Skin of body (tissue), 2 donors: ENCODE results near the gene SGMS2. TPM values are rescaled to one million over a fixed set of nuclear protein-coding genes. Genes with fewer than 3 reads are reported as not detected.
"Not testable (repeated sequence)": the region's sequence is repeated elsewhere in the genome, so short reads cannot be mapped to it uniquely, and the experiment has no call there.

Experiments used
- DNase-seq: peaks from one replicate; lab custom pipeline; 2025; lab: John Stamatoyannopoulos, UW
- total RNA-seq: library from RNA; depleted of rRNA; stranded (reverse); fragments of >200 nt; gene quantifications from one replicate; pipeline ENCODE4 v1.2.3, GENCODE V29; 2014

SGMS2 gene
- total RNA-seq, 1 donor from 2014 or later: 23.0 TPM

GRCh38 chr4:107906458-107907100, 81.8 kb downstream of the SGMS2 start:
- no peak for DNase-seq

DNA sequence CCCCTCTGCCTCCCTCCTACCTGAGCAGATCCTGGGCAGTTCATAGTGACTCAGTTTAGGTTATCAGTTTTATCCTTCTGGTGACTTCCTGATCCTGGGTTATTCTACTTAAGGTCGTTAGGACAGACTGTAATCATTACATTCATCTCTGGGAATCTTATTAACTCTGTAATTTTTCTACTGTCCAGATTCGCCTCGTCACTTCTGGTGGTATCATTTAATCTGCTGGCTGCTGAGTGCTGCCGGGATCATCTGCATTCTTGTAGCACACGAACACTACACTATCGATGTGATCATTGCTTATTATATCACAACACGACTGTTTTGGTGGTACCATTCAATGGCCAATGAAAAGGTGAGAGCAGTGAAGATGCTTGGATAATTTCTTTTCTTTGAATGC, 83.6 kb downstream of the SGMS2 start:
- no peak for DNase-seq

DNA sequence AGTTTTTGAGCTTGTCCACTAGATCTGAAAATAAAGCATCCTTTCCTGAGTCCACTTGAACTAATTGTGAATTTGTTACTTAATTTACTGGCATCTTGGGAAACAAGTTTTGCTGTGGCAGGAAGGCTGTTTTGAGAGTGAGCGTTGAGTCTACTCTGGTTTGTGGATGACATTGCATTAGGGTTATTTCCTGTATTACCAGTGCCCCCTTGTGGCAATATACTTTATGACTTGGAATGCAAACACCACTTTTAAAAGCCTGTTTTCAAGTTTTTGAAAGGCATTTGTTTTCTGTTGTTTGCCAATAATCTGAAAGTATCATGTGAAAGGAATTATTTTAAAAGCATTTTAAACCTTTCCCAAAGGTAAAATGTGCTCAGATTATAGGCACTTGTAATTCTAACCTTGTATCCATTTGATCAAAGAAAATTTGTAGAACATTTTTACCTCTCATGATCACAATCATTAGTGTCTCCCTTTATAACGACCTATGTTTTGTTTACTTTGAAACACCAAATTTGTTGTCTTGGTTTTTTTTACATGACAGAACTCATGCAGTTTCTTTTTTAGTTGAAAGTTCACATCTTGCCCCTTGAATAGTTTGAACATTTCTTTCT, 88.7 kb downstream of the SGMS2 start:
- peak; percentile 45 for DNase-seq

DNA sequence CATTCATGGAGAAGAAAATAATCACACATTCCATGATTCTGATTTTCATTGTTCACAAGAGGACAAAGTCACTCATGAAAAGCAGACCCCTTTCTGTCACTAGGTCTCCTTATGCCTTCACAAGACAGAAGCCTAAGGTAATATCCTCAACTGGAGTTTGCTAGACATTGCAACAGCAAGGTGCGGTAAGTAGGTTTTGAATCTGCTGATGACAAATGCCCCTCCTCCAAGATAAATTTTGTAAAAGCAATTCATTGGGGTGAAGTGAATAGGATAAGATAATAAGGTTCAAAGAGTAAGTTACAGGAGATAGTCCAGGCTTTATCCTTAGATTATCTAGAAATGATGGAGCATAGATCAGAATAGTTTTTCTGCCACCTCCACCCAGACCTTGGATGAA, 90.5 kb downstream of the SGMS2 start:
- no peak for DNase-seq

DNA sequence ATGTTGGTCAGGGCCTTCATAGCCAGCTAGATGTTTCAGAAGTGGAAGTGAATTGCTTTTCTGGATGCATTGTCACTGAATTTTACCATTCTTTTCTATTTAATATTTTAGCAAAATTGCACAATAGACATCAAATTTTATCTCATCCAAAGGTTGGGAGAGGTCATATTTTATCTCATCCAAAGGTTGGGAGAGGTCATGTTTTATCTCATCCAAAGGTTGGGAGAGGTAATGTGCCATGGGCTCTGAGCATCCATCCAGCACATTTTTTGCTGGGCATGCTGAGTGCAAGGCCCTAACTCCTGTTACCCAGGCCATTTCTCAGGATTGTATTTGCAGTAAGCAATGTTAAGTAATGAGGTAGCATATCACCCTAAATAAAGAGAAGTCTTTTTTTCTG, 91.9 kb downstream of the SGMS2 start:
- DNase-seq: no peak

- DNase-seq: no peak
Observed at GRCh38 chr4:107917500-107917899, 92.8 kb downstream of the SGMS2 start.

DNA sequence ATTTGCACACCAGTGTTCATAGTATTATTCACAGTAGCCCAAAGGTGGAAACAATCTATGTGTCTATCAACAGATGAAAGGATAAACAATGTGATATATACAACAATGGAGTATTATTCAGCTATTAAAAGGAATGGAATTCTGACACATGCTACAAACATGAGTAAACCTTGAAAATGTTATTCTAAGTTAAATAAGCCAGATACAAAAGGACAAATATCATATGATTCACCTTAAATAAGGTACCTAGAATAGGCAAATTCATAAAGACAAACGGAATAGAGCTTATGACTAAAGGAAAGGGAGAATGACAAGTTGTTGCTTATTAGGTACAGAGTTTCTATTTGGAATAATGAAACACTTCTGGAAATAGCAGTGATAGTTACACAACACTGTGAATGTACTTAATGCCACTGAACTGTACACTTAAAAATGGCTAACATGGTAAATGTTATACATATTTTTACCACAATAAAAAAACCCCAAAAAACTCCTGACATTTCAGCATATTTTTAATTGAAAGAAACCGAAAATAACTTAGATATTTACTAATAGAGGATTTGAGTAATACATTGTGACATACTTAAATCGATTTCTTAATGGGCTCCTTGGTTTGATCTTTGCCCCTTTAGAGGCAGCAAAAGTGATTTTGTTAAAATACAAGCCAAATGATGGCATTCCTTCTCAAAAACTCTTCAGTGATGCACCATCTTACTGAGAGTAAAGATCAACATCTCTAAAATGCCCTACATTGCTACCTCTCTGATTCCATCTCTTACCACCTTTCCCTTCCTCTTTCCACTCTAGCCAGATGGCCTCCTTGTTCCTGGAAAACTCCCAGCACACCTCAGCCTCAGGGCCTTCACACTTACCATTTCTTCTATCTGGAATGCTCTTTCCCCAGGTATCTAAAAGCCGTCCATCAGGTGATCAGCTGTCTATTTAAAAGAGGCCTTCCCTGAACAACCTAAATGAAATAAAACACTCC, 98.0 kb downstream of the SGMS2 start:
- no peak for DNase-seq

DNA sequence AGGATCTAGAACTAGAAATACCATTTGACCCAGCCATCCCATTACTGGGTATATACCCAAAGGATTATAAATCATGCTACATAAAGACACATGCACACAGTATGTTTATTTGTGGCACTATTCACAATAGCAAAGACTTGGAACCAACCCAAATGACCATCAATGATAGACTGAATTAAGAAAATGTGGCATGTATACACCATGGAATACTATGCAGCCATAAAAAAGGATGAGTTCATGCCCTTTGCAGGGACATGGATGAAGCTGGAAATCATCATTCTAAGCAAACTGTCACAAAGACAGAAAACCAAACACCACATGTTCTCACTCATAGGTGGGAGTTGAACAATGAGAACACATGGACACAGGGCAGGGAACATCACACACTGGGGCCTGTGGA, 101.0 kb downstream of the SGMS2 start:
- not testable (repeated sequence) for DNase-seq

DNA sequence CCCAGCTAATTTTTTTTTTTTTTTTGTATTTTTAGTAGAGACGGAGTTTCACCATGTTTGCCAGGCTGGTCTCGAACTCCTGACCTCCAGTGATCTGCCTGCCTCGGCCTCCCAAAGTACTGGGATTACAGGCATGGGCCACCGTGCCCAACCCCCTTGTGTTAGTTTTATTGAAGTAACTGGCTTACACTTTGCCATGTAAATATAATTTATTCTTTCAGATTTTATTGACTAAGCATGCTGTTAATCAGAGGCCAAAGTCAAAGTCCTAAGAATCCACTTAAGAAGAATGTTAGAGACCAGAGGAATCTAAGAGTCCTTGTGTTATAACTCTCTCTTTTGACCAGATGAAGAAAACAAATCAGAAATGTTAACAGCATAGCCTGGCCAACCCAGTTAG, 102.1 kb downstream of the SGMS2 start:
- DNase-seq: not testable (repeated sequence)

DNA sequence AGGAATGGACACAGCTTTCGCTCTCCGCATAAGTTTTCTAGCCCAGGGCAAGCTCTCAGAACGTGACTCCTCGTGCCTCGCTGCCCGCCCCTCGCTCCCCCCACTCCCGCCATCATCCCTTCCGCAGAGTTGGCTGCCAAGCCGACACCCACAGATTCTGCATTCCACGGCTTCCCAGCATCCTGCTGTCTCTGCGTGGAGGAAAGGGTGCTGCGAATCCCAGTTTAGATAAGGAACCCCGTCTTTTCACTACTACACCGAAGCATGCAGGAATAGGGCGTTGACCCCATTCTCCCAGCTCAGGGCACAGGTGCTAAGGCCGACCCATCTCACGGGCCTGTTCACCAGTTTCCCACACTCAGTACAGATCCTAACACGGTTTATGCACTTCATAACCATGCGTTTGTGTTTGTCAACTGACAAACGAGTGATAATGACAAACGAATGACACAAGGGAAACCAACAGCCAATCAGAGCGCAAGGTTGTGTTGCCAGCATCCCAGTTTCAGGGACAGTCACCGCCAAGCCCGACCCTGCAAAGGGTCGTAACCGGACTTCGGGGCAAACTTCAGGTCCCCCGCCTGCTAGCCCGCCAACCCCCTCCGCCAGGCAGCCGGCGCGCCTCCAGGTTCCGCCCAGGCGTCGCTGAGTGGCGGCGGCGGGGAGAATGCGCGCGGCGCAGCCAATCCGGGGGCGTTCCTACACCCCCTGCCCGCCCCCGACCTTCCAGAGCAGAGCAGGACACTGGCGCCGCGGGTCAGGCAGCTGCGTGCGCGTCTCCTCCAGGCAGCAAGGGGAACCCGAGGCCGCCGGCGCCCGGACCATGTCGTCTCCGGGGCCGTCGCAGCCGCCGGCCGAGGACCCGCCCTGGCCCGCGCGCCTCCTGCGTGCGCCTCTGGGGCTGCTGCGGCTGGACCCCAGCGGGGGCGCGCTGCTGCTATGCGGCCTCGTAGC, 106.4 kb downstream of the SGMS2 start, which contains the start of gene CYP2U1:
CYP2U1 (plus strand) TSS at position 729 of the 954 bp plus-strand sequence; CDS start at position 824, 95 bp downstream.
- DNase-seq: peak; percentile 75

DNA sequence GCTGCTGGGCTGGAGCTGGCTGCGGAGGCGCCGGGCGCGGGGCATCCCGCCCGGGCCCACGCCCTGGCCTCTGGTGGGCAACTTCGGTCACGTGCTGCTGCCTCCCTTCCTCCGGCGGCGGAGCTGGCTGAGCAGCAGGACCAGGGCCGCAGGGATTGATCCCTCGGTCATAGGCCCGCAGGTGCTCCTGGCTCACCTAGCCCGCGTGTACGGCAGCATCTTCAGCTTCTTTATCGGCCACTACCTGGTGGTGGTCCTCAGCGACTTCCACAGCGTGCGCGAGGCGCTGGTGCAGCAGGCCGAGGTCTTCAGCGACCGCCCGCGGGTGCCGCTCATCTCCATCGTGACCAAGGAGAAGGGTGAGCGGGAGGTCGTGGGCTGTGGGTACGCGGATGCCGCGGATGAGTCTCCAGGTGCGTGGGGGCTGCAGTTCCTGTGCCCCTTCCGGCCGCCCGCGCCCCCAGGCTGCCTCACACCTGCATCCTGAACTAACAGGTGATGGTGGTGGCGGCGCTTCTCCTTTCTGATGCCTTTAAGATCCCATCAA, 107.1 kb downstream of the SGMS2 start:
- no peak for DNase-seq

- DNase-seq: no peak
Observed at GRCh38 chr4:107935246-107935645, 110.5 kb downstream of the SGMS2 start.

- no peak for DNase-seq
Observed at GRCh38 chr4:107937040-107937439, 112.3 kb downstream of the SGMS2 start.

- DNase-seq: no peak
Observed at GRCh38 chr4:107939307-107939706, 114.6 kb downstream of the SGMS2 start.

- no peak for DNase-seq
Observed at GRCh38 chr4:107945809-107946208, 121.1 kb downstream of the SGMS2 start.

GRCh38 chr4:107950746-107951540, 126.2 kb downstream of the SGMS2 start:
- DNase-seq: no peak

GRCh38 chr4:107951551-107951950, 126.8 kb downstream of the SGMS2 start:
- DNase-seq: no peak

DNA sequence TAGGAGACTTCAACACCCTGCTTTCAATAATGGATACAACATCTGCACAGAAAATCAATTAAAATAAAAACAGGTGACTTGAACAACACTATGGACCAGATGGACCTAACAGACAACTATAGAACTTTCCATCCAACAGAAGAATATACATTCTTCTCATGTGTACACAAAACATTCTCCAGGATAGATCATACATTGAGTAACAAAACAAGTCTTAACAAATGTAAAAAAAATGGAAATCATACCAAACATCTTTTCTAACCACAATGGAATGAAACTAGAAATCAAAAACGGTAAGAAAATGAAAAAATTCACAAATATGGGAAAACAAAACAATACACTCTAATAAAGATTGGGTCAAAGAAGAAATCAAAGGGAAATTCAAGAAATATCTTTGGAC, 131.3 kb downstream of the SGMS2 start:
- DNase-seq: no peak
